Common myeloid progenitor, CD34-positive (primary cell): ENCODE measurements around the gene TMA7B.

ENCODE experiments used
- CTCF ChIA-PET: fragments of 350-600 bp; sonication (Branson Sonifier 250); formaldehyde crosslinking; loops from one replicate; lab custom pipeline; 2021; ENCODE audit warnings: antibody characterized with exemption; lab: Charles Lee
- POLR2A ChIA-PET: fragments of 350-600 bp; sonication (Branson Sonifier 250); formaldehyde crosslinking; loops from one replicate; lab custom pipeline; 2021; ENCODE audit warnings: antibody characterized with exemption; lab: Charles Lee
- DNase-seq, 3 donors: peaks; one replicate each; pipeline versions ENCODE4 v3.0.0 to v3.0.0-alpha.2; 2013
- H3K27ac ChIP-seq, 2 experiments: 1 replicate in 1 of 2; 2 replicates in 1 of 2; pipeline ENCODE4 v1.7.0; 2013; ENCODE audit warnings: inconsistent platforms in 2 of 2, low read length in 2 of 2, mild to moderate bottlenecking in 2 of 2, low read depth in 1 of 2, moderate library complexity in 1 of 2; ENCODE audit not compliant: severe bottlenecking in 2 of 2, insufficient read depth in 1 of 2, poor library complexity in 1 of 2
- H3K27me3 ChIP-seq, 5 experiments: replicated peaks in 2 of 5; 1 replicate in 3 of 5; 2 replicates in 2 of 5; pipeline versions ENCODE4 v1.6.1 to v1.7.0; 2013; ENCODE audit warnings: low read length in 4 of 5, mild to moderate bottlenecking in 2 of 5, moderate library complexity in 2 of 5, inconsistent platforms in 1 of 5; ENCODE audit not compliant: insufficient read depth in 5 of 5, control insufficient read depth in 4 of 5
- H3K36me3 ChIP-seq, 4 experiments: 1 replicate in 2 of 4; 2 replicates in 2 of 4; pipeline versions ENCODE4 v1.6.1 to v1.7.0; 2013; ENCODE audit warnings: low read length in 3 of 4, control low read depth in 1 of 4, mild to moderate bottlenecking in 1 of 4; ENCODE audit not compliant: control insufficient read depth in 4 of 4, insufficient read depth in 4 of 4
- H3K4me1 ChIP-seq, 4 experiments: 1 replicate in 3 of 4; 2 replicates in 1 of 4; pipeline versions ENCODE4 v1.6.1 to v1.7.1; 2013; ENCODE audit warnings: low read length in 3 of 4, mild to moderate bottlenecking in 3 of 4, control low read depth in 1 of 4, inconsistent platforms in 1 of 4, moderate library complexity in 1 of 4; ENCODE audit not compliant: control insufficient read depth in 4 of 4, insufficient read depth in 4 of 4; ENCODE audit errors: control extremely low read depth in 1 of 4
- H3K4me3 ChIP-seq, 7 experiments: 1 replicate in 4 of 7; 2 replicates in 3 of 7; pipeline versions ENCODE4 v1.5.1 to v1.7.0; 2013; ENCODE audit warnings: mild to moderate bottlenecking in 7 of 7, low read length in 6 of 7, moderate library complexity in 6 of 7, inconsistent platforms in 2 of 7, low read depth in 2 of 7, control low read depth in 1 of 7; ENCODE audit not compliant: insufficient read depth in 4 of 7, control insufficient read depth in 1 of 7; ENCODE audit errors: extremely low read depth in 1 of 7
- H3K9me3 ChIP-seq, 5 experiments: 1 replicate in 4 of 5; 2 replicates in 1 of 5; pipeline versions ENCODE4 v1.6.1 to v1.7.1; 2013; ENCODE audit warnings: low read length in 4 of 5, mild to moderate bottlenecking in 2 of 5, inconsistent platforms in 1 of 5, low read depth in 1 of 5, moderate library complexity in 1 of 5; ENCODE audit not compliant: control insufficient read depth in 4 of 5, insufficient read depth in 2 of 5; ENCODE audit errors: control extremely low read depth in 1 of 5
- WGBS: methylation state at CpG from one replicate; pipeline ENCODE4 v1.1.5; 2013; ENCODE audit not compliant: insufficient coverage; 5-methylcytosine and 5-hydroxymethylcytosine counted together

Gene TMA7B

GRCh38 chr22:39937906-39938305 is 22.3 kb upstream of the TMA7B start:
- WGBS: 36% methylated on average over 2 of the region's 3 CpGs
- Histone ChIP-seq H3K36me3 (no peaks in the 10 kb centered on the region), H3K27me3 (peaks cover 0 to 34% (median 14%) of the 10 kb centered on the region in 5 experiments), H3K27ac (no peak overlapping the region), H3K9me3 (no peaks in the 10 kb centered on the region), H3K4me1 (peaks cover 0 to 4% (median 0%) of the 10 kb centered on the region in 4 experiments), H3K4me3 (no peak overlapping the region)
- ChIA-PET POLR2A (no interaction called here), CTCF (interaction anchor here (2.2 kb wide), 1 partner anchor 87 kb away, joined by 5 read pairs; no protein-coding TSS in a partner anchor)
- DNase-seq: no peak

- Histone ChIP-seq H3K4me1 (peaks cover 0 to 8% (median 0%) of the 10 kb centered on the region in 4 experiments), H3K9me3 (no peaks in the 10 kb centered on the region), H3K27me3 (peaks cover 0 to 31% (median 14%) of the 10 kb centered on the region in 5 experiments), H3K4me3 (no peak overlapping the region), H3K36me3 (no peaks in the 10 kb centered on the region), H3K27ac (no peak overlapping the region)
- DNase-seq: no peak
- POLR2A ChIA-PET: no interaction called here
- CTCF ChIA-PET: interaction anchor here (2.2 kb wide), 1 partner anchor 86 kb away, joined by 5 read pairs; no protein-coding TSS in a partner anchor
- 97% methylated on average over 11 of the region's 14 CpGs for WGBS
Measured at GRCh38 chr22:39938509-39939111, 21.6 kb upstream of the TMA7B start.

- DNase-seq: no peak
- no peak overlapping the region for H3K27ac ChIP-seq
- peaks cover 0 to 24% (median 11%) of the 10 kb centered on the region in 5 experiments for H3K27me3 ChIP-seq
- no peak overlapping the region for H3K4me3 ChIP-seq
- WGBS: 100% methylated on average over 2 of the region's 3 CpGs
- CTCF ChIA-PET: interaction anchor here (1.0 to 2.2 kb wide), 2 partner anchors 31 to 85 kb away, joined by 3 to 5 read pairs; no protein-coding TSS in a partner anchor
- no peaks in the 10 kb centered on the region for H3K36me3 ChIP-seq
- POLR2A ChIA-PET: no interaction called here
- peaks cover 0 to 17% (median 0%) of the 10 kb centered on the region in 4 experiments for H3K4me1 ChIP-seq
- no peaks in the 10 kb centered on the region for H3K9me3 ChIP-seq
Measured at GRCh38 chr22:39939830-39940229, 20.4 kb upstream of the TMA7B start.

- CTCF ChIA-PET: no interaction called here
- Histone ChIP-seq H3K4me1 (peaks cover 0 to 18% (median 0%) of the 10 kb centered on the region in 4 experiments), H3K36me3 (no peaks in the 10 kb centered on the region), H3K27me3 (peaks cover 0 to 16% (median 11%) of the 10 kb centered on the region in 5 experiments), H3K4me3 (no peak overlapping the region), H3K27ac (no peak overlapping the region), H3K9me3 (no peaks in the 10 kb centered on the region)
- POLR2A ChIA-PET: no interaction called here
- peak in 1 of 3 donors; percentile 31 for DNase-seq
- 82% methylated on average over 6 of the region's 9 CpGs for WGBS
Measured at GRCh38 chr22:39940757-39941305, 19.4 kb upstream of the TMA7B start.

GRCh38 chr22:39941601-39942000 is 18.6 kb upstream of the TMA7B start:
- no CpG with 5 or more reads among the region's 2 CpGs for WGBS
- H3K9me3 ChIP-seq: no peaks in the 10 kb centered on the region
- no peak overlapping the region for H3K4me3 ChIP-seq
- ChIA-PET POLR2A (interaction anchor here (0.6 kb wide), 1 partner anchor 55 kb away, joined by 3 read pairs; no protein-coding TSS in a partner anchor), CTCF (interaction anchor here (1.7 to 2.2 kb wide), 2 partner anchors 9 to 11 kb away, joined by 4 to 10 read pairs; no protein-coding TSS in a partner anchor)
- H3K36me3 ChIP-seq: no peaks in the 10 kb centered on the region
- no peak for DNase-seq
- no peak overlapping the region for H3K27ac ChIP-seq
- peaks cover 0 to 24% (median 5%) of the 10 kb centered on the region in 4 experiments for H3K4me1 ChIP-seq
- peaks cover 0 to 12% (median 8%) of the 10 kb centered on the region in 5 experiments for H3K27me3 ChIP-seq

- peaks cover 0 to 2% (median under 1%) of the 10 kb centered on the region in 5 experiments for H3K27me3 ChIP-seq
- no peak overlapping the region for H3K27ac ChIP-seq
Measured at GRCh38 chr22:39942439-39943230, 17.6 kb upstream of the TMA7B start.

More at GRCh38 chr22:39942439-39943230, 17.6 kb upstream of the TMA7B start:
- Histone ChIP-seq H3K4me1 (peaks cover 0 to 31% (median 10%) of the 10 kb centered on the region in 4 experiments), H3K9me3 (no peaks in the 10 kb centered on the region), H3K36me3 (no peaks in the 10 kb centered on the region), H3K4me3 (no peak overlapping the region)
- no peak for DNase-seq
- CTCF ChIA-PET: interaction anchor here (0.6 to 2.2 kb wide), 10 partner anchors 10 to 208 kb away, joined by 3 to 10 read pairs (median 3); no protein-coding TSS in a partner anchor
- POLR2A ChIA-PET: interaction anchor here (0.6 to 0.7 kb wide), 2 partner anchors 15 to 510 kb away, joined by 3 to 5 read pairs; no protein-coding TSS in a partner anchor
- WGBS: 96% methylated on average over 3 of the region's 8 CpGs
